GM12864 (cell line): ENCODE measurements around the gene CCT2.

Source experiments
- DNase-seq: peaks from one replicate; pipeline ENCODE4 v3.0.0-alpha.2; 2011; ENCODE audit warnings: low read depth
- H3K4me3 ChIP-seq: 2 replicates; pipeline ENCODE4 v1.5.1; 2011; ENCODE audit warnings: mild to moderate bottlenecking, low read depth, low read length, control low read depth
- CTCF ChIP-seq: IDR thresholded peaks from 2 replicates; pipeline ENCODE4 v1.5.1; 2011; ENCODE audit warnings: low read depth, mild to moderate bottlenecking, moderate library complexity, low read length, control low read depth, inconsistent platforms; ENCODE audit errors: missing control alignments

Gene CCT2

GRCh38 chr12:69585189-69586062 is at the start of gene CCT2:
Gene CCT2, plus strand, starts transcription at chr12:69585459. Its CDS starts 63 bp downstream, at chr12:69585522.
- peak; percentile 89 for DNase-seq
- peak; percentile 46 for TF ChIP-seq CTCF
- peak within 1 kb of the TSS; percentile 94 for H3K4me3 ChIP-seq

- no peak for TF ChIP-seq CTCF
- no peak overlapping the region for H3K4me3 ChIP-seq
- DNase-seq: no peak
These were observed 44.3 kb upstream of the CCT2 start for GRCh38 chr12:69540987-69541386.

GRCh38 chr12:69544087-69544486 is 41.2 kb upstream of the CCT2 start:
- DNase-seq: no peak
- TF ChIP-seq CTCF: no peak
- H3K4me3 ChIP-seq: no peak overlapping the region

- DNase-seq: no peak
- H3K4me3 ChIP-seq: no peak overlapping the region
These were observed 40.2 kb upstream of the CCT2 start for GRCh38 chr12:69545081-69545480.

GRCh38 chr12:69546693-69547438 is 38.4 kb upstream of the CCT2 start:
- H3K4me3 ChIP-seq: no peak overlapping the region
- DNase-seq: no peak
- TF ChIP-seq CTCF: no peak

More at GRCh38 chr12:69545081-69545480, 40.2 kb upstream of the CCT2 start:
- no peak for TF ChIP-seq CTCF

- DNase-seq: no peak
- no peak overlapping the region for H3K4me3 ChIP-seq
- TF ChIP-seq CTCF: no peak
These were observed 36.6 kb upstream of the CCT2 start for GRCh38 chr12:69548687-69549086.
